ENCODE measurements around the gene HEYL. TPM values are rescaled to one million over a fixed set of nuclear protein-coding genes. Genes with fewer than 3 reads are reported as not detected.

HEYL gene
- total and polyA plus RNA-seq, 7 donors: 0.92 to 14.7 (median 2.5) TPM

- H3K27me3 ChIP-seq: peaks cover 10 to 46% (median 17%) of the 10 kb centered on the region in 3 donors
- TF ChIP-seq POLR2AphosphoS5 (IDR thresholded peaks at IDR 0.05) (no peak), EP300 (IDR thresholded peaks at IDR 0.05) (no peak), POLR2A (IDR thresholded peaks at IDR 0.05) (no peak)
- TF ChIP-seq, protein P1, sequence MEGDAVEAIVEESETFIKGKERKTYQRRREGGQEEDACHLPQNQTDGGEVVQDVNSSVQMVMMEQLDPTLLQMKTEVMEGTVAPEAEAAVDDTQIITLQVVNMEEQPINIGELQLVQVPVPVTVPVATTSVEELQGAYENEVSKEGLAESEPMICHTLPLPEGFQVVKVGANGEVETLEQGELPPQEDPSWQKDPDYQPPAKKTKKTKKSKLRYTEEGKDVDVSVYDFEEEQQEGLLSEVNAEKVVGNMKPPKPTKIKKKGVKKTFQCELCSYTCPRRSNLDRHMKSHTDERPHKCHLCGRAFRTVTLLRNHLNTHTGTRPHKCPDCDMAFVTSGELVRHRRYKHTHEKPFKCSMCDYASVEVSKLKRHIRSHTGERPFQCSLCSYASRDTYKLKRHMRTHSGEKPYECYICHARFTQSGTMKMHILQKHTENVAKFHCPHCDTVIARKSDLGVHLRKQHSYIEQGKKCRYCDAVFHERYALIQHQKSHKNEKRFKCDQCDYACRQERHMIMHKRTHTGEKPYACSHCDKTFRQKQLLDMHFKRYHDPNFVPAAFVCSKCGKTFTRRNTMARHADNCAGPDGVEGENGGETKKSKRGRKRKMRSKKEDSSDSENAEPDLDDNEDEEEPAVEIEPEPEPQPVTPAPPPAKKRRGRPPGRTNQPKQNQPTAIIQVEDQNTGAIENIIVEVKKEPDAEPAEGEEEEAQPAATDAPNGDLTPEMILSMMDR (IDR thresholded peaks at IDR 0.05): no peak
- intact Hi-C loops (cut with DNase I): no loop called here
- 64 to 69% methylated on average over 2 of the region's 2 CpGs for WGBS, 2 donors
- H3K27ac ChIP-seq: peak overlapping the region; percentile 39 to 57 (median 46)
- H3K9me3 ChIP-seq: no peaks in the 10 kb centered on the region
- peak overlapping the region in 1 of 4 donors; percentile 52 for H3K4me3 ChIP-seq
- DNase-seq: no peak
- peaks cover 0 to 16% (median 9%) of the 10 kb centered on the region in 4 donors for H3K4me1 ChIP-seq
- H3K36me3 ChIP-seq: no peaks in the 10 kb centered on the region
Measured at GRCh38 chr1:39635871-39636210, 3.6 kb downstream of the HEYL start.

DNA sequence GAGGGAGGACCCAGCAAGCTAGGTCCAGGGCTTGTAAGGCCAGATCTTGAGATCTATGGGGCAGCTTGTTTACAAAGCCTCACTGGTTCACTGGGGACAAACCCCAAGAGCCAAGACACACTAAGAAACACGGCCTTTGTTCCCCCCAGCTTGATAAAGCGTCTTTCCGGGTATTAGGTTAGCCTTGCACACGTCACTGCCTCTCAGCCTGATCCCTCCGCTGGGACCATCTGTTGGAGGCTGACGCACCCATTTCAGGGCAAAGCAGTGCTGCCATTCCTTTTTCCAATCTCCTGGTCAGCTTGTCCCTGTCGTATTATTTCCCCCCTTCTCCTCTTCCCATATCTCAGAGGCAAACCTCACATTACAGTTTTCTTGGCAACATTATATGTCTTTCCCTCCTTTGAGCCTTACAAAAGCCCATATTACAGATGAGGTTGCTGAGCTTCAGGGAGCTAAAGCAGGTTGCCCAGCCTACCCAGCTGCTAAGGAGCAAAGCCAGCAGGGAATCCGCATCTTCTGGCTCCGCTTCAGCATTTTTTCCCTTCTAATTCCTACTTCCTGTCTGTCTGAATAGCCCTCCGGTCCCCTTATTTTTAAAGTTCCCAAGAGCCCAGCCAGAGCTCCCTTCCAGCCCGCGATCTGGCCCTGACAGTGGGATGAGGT lies 4.1 kb downstream of the HEYL start:
- Histone ChIP-seq H3K27me3 (peaks cover 10 to 41% (median 17%) of the 10 kb centered on the region in 3 donors), H3K27ac (peak overlapping the region; percentile 44 to 57 (median 50)), H3K9me3 (no peaks in the 10 kb centered on the region), H3K4me1 (peaks cover 0 to 16% (median 9%) of the 10 kb centered on the region in 4 donors), H3K4me3 (peak overlapping the region in 1 of 4 donors; percentile 52), H3K36me3 (no peaks in the 10 kb centered on the region)
- TF ChIP-seq EP300 (IDR thresholded peaks at IDR 0.05) (peak in 3 of 4 donors; percentile 14 to 59 (median 19)), POLR2AphosphoS5 (IDR thresholded peaks at IDR 0.05) (peak in 2 of 4 donors; percentile 22 to 26), POLR2A (IDR thresholded peaks at IDR 0.05) (no peak)
- TF ChIP-seq, protein P1 (IDR thresholded peaks at IDR 0.05): no peak
- DNase-seq: no peak
- 79 to 85% methylated on average over 12 of the region's 12 CpGs for WGBS, 2 donors
- intact Hi-C loops (cut with DNase I): no loop called here

DNA sequence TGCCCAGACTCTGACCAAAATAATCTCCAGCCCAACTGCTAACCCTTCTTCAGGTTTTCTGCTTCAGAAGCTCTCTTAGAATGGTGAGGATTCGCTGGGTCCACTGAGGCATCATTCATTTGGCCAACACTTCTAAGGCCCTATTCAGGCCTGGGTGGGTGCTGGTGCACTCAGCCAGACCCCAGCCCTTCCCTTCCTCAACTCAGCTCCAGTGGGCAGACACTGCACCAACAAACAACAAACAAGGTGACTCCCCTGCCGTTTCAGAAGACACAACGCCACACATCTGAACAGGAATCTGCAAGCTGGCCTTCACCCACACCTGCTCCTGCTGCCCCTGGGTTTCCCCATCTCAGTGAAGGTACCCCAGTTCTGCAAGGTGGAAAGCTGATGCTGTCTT lies 6.0 kb downstream of the HEYL start:
- peaks cover 0 to 16% (median 9%) of the 10 kb centered on the region in 4 donors for H3K4me1 ChIP-seq

DNA sequence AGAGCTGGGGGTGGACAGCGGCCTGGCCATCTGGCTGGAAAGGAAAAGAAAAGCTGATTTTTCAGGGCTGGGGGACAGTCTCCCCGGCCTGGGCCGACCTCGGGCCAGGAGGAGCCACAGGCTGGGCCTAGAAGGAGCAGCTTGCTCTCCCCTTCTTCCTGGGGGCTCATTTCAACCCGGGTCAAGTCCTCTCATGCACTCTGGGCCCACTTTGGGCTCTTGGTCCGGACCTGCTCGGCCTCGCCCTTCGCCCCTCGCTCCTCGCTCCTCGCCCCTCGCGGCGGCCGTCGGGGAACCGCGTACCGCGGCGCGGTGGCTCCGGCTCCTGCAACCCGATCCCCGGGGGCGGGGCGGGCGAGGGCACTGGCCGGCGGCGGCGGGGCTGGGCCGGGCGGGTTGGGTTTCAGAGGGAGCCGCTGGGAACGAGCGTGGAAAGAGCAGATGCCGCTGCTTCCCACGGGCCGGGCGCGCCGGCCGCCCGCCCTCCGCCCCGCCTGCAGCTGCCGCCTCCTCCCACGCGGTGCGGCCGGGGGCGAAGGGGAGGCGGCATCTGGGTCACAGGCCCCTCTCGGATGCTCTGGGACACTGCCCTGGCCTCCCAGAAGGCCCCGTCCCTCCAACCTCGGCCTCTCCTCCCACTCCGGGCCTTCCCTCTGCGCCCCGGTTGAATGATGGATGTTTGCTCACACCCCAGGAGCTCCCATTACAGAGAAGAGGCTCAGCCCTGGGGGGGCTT lies 6.6 kb downstream of the HEYL start:
- no peak for TF ChIP-seq EP300 (IDR thresholded peaks at IDR 0.05)
- peak in 1 of 4 donors; percentile 14 for TF ChIP-seq POLR2AphosphoS5 (IDR thresholded peaks at IDR 0.05)
- intact Hi-C loops (cut with DNase I): no loop called here
- Histone ChIP-seq H3K36me3 (no peaks in the 10 kb centered on the region), H3K4me1 (peaks cover 0 to 16% (median 9%) of the 10 kb centered on the region in 4 donors), H3K27ac (peak overlapping the region; percentile 28 to 52 (median 39)), H3K27me3 (peaks cover 0 to 16% (median 6%) of the 10 kb centered on the region in 3 donors), H3K9me3 (no peaks in the 10 kb centered on the region), H3K4me3 (peak overlapping the region in 3 of 4 donors; percentile 8 to 27 (median 25))
- peak; percentile 80 for DNase-seq
- 29 to 36% methylated on average over 61 of the region's 61 CpGs for WGBS, 2 donors

More for the DNA sequence above, 6.0 kb downstream of the HEYL start:
- Histone ChIP-seq H3K27ac (peak overlapping the region; percentile 28 to 52 (median 36)), H3K4me3 (peak overlapping the region in 3 of 4 donors; percentile 8 to 27 (median 25)), H3K9me3 (no peaks in the 10 kb centered on the region), H3K27me3 (peaks cover 0 to 22% (median 6%) of the 10 kb centered on the region in 3 donors), H3K36me3 (no peaks in the 10 kb centered on the region)
- TF ChIP-seq, protein P1 (IDR thresholded peaks at IDR 0.05): no peak
- TF ChIP-seq POLR2AphosphoS5 (IDR thresholded peaks at IDR 0.05): no peak
- TF ChIP-seq EP300 (IDR thresholded peaks at IDR 0.05): no peak
- no peak for TF ChIP-seq POLR2A (IDR thresholded peaks at IDR 0.05)
- WGBS, 2 donors: 79 to 86% methylated on average over 3 of the region's 3 CpGs
- intact Hi-C loops (cut with DNase I): no loop called here
- DNase-seq: no peak

- no peaks in the 10 kb centered on the region for H3K36me3 ChIP-seq
- no peaks in the 10 kb centered on the region for H3K9me3 ChIP-seq
- H3K27me3 ChIP-seq: peaks cover 0 to 11% (median 4%) of the 10 kb centered on the region in 3 donors
- intact Hi-C loops (cut with DNase I): no loop called here
- peak overlapping the region; percentile 28 to 52 (median 39) for H3K27ac ChIP-seq
- WGBS, 2 donors: 87 to 94% methylated on average over 5 of the region's 5 CpGs
- peaks cover 0 to 16% (median 9%) of the 10 kb centered on the region in 4 donors for H3K4me1 ChIP-seq
- no peak for TF ChIP-seq EP300 (IDR thresholded peaks at IDR 0.05)
- TF ChIP-seq POLR2A (IDR thresholded peaks at IDR 0.05): no peak
- TF ChIP-seq, protein P1 (IDR thresholded peaks at IDR 0.05): no peak
- no peak for TF ChIP-seq POLR2AphosphoS5 (IDR thresholded peaks at IDR 0.05)
- DNase-seq: no peak
- peak overlapping the region in 2 of 4 donors; percentile 8 to 27 for H3K4me3 ChIP-seq
Measured at GRCh38 chr1:39632323-39632681, 7.1 kb downstream of the HEYL start.

Measured in sigmoid colon (tissue), 7 donors.